ENCODE data around the gene PEX16. TPM values are rescaled to one million over a fixed set of nuclear protein-coding genes. Genes with fewer than 3 reads are reported as not detected.
A peak's percentile ranks its signal among the peaks of the same experiment; 100 is the strongest.

PEX16 gene
- total RNA-seq, 1 experiment from 2014 or later: 98.4 TPM

DNA sequence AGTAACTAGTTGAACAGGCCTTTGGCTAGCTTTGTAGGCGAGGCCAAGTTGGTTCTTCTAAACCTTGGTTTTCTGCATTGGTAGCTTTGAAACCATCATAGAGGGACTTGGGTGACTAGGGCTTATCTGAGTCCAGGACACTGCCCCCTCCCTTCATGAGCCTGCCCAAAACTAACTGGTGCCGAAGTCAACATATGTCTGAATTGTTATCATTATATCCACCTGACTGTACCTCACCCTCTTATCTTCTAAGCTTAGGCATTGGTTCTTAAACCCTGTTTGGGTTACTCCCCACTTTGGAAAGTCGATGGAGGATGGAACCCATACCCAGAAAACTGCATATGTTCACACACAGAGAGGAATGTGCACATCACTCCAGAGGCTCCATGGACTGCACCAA, 39.8 kb downstream of the PEX16 start:
- DNase-seq (ENCODE audit: low spot score): no peak

DNA sequence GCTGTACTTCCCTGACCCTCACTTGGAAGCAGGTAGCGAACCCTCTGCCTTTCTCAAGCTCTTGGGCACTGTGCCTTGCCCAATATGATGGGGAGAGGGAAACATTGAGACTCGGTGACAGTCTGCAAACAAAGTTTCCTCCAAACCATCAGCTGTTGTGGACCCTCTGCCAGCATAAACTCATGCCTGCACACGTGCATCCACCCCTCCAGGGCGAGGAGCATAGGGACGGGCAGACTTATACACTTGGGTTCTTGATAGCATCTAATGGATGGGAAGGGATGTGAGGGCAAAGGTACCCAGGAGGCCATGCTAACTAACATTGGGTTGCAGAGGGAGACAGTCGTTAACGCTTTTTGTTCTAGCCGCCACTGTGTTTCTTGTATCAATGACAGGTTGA, 40.5 kb downstream of the PEX16 start:
- DNase-seq (ENCODE audit: low spot score): no peak

DNA sequence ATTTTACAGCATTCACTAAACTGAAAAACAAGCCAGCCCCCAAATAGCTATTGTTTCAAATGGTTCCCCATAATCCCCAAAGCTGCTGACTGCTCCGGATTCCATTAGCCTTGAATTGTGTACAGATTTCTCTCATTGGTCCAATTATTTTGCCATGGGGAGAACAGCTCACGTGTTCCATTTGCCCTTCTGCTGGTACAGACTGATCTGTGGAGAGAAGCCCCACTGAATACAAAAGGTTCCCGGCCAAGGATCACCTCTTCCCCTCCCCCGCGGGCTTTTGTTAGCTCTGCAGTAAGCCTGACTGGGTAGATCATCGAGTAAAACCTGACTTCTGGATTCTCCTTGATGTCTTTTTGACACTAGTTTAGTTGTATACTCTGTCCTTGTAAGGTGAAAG, 41.3 kb downstream of the PEX16 start:
- DNase-seq (ENCODE audit: low spot score): no peak

DNA sequence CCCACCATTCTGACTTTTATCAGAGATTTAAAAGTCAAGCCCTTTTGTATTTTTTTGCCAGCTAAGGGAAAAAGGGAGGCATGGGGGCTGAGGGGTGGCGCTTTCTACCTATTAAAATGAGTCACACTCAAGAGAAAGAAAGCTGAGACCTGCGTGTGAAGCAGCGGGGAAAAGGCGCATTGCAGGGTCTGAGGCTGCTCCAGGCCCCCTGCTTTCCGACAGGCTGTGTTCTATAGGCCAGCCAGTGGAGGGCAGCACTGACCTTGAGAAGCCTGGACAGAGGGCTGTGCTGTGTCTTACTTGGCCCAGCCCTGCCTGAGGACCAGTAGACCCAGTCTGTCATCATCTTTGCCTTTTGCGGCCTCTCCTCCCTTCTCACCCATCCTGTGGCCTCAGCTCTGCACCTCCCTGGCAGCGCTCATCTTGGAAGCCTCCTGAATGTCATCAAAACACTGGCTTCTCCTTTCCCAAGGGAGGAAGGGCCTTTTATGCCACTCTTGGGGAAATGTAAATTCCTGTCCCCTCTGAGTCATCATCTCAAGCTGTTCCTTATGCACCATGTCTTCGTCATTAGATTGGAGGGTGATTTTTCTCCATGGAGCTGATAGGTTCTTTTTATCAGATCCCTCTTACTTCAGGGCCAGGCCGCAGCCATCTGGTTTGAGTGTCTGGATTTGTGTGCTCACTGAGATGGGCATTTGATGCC, 44.9 kb downstream of the PEX16 start:
- DNase-seq (ENCODE audit: low spot score): peak; percentile 73

DNA sequence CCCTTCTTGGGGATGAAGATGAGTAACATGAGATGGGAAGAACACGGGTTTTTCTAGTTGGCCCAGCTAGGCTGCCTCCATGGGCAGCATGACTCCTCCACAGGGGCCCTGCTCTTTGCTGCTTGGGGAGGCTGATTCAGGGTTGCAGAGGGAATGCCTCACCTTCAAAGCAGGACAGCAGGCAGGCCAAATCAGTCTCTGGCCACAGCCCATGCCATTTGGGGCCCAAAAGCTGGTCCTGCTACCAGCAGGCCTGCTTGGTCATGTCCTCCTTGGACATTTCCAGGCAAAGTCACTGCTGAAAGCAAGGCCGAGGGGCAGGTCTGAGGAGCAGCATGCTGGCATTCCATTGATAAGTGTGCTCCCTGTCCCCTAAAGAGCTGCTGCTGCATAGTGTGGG, 46.0 kb downstream of the PEX16 start:
- no peak for DNase-seq (ENCODE audit: low spot score)

DNA sequence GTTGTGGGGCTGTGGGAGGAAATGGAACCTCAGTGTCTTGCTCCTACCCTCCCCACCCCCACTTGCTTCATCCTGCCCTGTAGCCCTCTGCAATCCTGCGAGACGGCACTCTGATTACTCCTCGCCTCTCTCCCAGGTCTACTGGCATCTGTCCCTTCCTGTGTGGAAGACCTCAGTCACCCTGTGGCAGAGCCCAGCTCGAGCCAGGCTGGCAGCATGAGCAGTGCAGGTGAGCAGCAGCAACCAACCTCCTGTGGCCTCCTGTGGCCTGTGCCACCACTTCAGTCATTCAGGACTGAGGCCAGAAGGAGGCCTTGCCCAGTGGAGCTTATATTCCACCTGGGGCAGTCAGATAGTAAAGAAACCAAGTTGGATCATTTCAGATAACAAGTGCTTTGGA, 47.0 kb downstream of the PEX16 start:
- no peak for DNase-seq (ENCODE audit: low spot score)

DNA sequence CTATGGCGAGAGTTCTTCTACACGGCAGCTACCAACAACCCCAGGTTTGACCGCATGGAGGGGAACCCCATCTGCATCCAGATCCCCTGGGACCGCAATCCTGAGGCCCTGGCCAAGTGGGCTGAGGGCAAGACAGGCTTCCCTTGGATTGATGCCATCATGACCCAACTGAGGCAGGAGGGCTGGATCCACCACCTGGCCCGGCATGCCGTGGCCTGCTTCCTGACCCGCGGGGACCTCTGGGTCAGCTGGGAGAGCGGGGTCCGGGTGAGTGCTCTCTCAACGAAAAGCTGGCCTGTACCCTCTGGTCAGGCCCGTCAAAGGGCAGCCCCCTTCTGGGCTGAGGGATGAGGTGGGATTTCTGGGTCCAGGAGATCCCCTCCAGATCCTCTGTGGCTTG, 48.1 kb downstream of the PEX16 start:
- DNase-seq (ENCODE audit: low spot score): no peak

DNA sequence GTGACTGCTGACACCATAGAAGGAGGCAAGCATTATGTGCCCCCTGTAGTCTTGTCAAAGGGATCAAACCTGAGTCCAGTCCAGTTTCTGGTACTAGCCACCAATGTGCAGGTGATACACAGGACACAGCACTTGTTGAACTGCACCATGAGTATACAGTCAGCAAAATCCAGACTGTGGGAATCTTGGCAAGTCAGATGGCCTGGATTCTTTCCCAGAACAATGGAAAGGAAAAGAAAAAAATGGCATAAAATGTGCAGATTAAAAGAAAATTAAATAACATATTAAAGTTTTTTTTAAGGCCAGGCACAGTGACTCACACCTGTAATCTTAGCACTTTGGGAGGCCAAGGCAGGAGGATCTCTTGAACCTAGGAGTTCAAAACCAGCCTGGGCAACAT, 53.6 kb downstream of the PEX16 start:
- DNase-seq (ENCODE audit: low spot score): no peak

DNA sequence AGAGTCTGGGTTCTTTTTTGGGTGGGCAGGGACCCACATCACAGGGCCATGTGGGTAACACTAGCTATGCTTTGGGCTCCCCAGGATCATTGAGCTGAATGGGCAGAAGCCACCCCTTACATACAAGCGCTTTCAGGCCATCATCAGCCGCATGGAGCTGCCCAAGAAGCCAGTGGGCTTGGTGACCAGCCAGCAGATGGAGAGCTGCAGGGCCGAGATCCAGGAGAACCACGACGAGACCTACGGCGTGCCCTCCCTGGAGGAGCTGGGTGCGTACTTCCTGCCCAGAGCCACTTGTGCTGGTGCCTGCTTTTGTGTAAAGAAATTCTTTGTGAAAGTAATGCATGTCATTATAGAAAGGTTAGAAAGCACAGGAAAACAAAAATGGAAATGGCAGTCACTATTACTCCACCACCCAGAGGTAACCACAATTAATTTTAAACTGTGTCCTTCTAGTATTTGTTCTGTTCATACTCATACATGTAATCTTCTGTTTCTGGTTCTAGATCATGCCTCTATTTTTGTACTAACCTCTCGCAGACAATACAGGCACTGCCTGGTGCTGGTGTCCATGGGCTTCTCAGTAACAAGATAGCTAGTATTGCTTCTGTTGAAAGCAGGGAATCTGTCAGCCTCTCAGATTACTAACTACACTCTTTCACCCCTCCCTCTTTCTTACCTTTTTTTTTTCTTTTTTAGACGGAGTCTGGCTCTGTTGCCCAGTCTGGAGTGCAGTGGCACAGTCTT, 56.7 kb downstream of the PEX16 start:
- DNase-seq (ENCODE audit: low spot score): no peak

DNA sequence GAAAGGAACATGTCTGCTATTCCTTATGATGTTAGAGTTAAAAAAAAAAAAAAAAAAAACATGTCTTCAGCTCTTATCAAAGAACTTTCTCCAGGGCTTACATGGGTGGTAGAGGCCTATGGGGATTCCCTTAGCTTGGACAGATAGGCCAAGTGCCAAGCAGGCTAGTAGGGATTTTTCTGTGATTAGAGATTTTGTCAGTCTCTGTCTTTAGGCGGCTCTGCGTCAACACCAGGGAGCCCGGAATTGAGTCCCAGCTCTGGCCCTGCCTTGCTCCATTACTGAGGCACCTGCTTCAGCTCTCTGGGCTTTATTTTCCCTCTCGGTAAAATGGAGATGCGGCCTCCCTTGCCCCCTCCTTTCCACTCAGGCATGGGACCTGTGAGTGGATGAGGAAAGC, 57.3 kb downstream of the PEX16 start:
- no peak for DNase-seq (ENCODE audit: low spot score)

Other genes with a start within 250 kb of the PEX16 start
- gene SLC35C1, start 112.7 kb downstream of the PEX16 start, total RNA-seq (2014; rRNA removed; shearing (Covaris generic)): 28.3 and 37.2 TPM in 2 replicates
- 24.0 and 28.6 TPM in 2 replicates for gene CRY2, start 70.4 kb downstream of the PEX16 start, total RNA-seq (2014; rRNA removed; shearing (Covaris generic))
- 2.9 and 4.0 TPM in 2 replicates for gene MAPK8IP1, start 32.2 kb downstream of the PEX16 start, total RNA-seq (2014; rRNA removed; shearing (Covaris generic))
- 0.31 and 1.7 TPM in 2 replicates for gene FREY1, start 10.6 kb downstream of the PEX16 start, total RNA-seq (2014; rRNA removed; shearing (Covaris generic))
- gene LARGE2, start 4.8 kb upstream of the PEX16 start, total RNA-seq (2014; rRNA removed; shearing (Covaris generic)): 2.6 and 4.5 TPM in 2 replicates
- 2.5 and 5.9 TPM in 2 replicates for gene PHF21A, start 203.6 kb upstream of the PEX16 start, total RNA-seq (2014; rRNA removed; shearing (Covaris generic))